ENCODE measurements around the gene CCDC150.

The CCDC150 gene

GRCh38 chr2:196618661-196619060, 20.9 kb upstream of the CCDC150 start:
- Histone ChIP-seq H3K9ac (ENCODE audit: low read length) (no peak overlapping the region), H4K20me1 (ENCODE audit: low read depth, low read length) (no peaks in the 10 kb centered on the region), H3K27ac (ENCODE audit: low read depth, low read length) (no peak overlapping the region), H3K79me2 (ENCODE audit: insufficient read depth, low read length) (no peaks in the 10 kb centered on the region), H3F3A (ENCODE audit: insufficient read depth) (no peaks in the 10 kb centered on the region), H2AFZ (ENCODE audit: low read depth, low read length, severe bottlenecking) (no peak overlapping the region), H3K9me2 (replicated peaks; ENCODE audit: insufficient read depth, low read length) (no peaks in the 10 kb centered on the region), H3K36me3 (ENCODE audit: low read length) (no peaks in the 10 kb centered on the region), H3K9me3 (ENCODE audit: insufficient read depth, low read length) (no peaks in the 10 kb centered on the region), H3K4me3 (ENCODE audit: insufficient read depth, low read length, poor library complexity, severe bottlenecking) (no peak overlapping the region), H3K27me3 (ENCODE audit: low read length) (no peaks in the 10 kb centered on the region), H3K4me2 (ENCODE audit: low read depth, low read length, poor library complexity, severe bottlenecking) (no peak overlapping the region)
- TF ChIP-seq EZH2phosphoT487 (conservative IDR thresholded peaks at IDR 0.05; ENCODE audit: low read length) (no peak), CTCF (IDR thresholded peaks at IDR 0.05; ENCODE audit: insufficient read depth, low read length, poor library complexity, severe bottlenecking) (no peak)

GRCh38 chr2:196630531-196630930, 9.0 kb upstream of the CCDC150 start:
- Histone ChIP-seq H3K4me3 (ENCODE audit: insufficient read depth, low read length, poor library complexity, severe bottlenecking) (no peak overlapping the region), H3K79me2 (ENCODE audit: insufficient read depth, low read length) (no peaks in the 10 kb centered on the region), H3K9me2 (replicated peaks; ENCODE audit: insufficient read depth, low read length) (no peaks in the 10 kb centered on the region), H3K36me3 (ENCODE audit: low read length) (no peaks in the 10 kb centered on the region), H3F3A (ENCODE audit: insufficient read depth) (no peaks in the 10 kb centered on the region), H3K27me3 (ENCODE audit: low read length) (no peaks in the 10 kb centered on the region), H4K20me1 (ENCODE audit: low read depth, low read length) (no peaks in the 10 kb centered on the region), H3K4me2 (ENCODE audit: low read depth, low read length, poor library complexity, severe bottlenecking) (no peak overlapping the region), H3K9ac (ENCODE audit: low read length) (no peak overlapping the region), H3K9me3 (ENCODE audit: insufficient read depth, low read length) (0 out of 2 replicates have a peak, but pooled peaks cover 4% of the 10 kb centered on the region), H3K27ac (ENCODE audit: low read depth, low read length) (no peak overlapping the region), H2AFZ (ENCODE audit: low read depth, low read length, severe bottlenecking) (no peak overlapping the region)
- no peak for TF ChIP-seq CTCF (IDR thresholded peaks at IDR 0.05; ENCODE audit: insufficient read depth, low read length, poor library complexity, severe bottlenecking)
- no peak for TF ChIP-seq EZH2phosphoT487 (conservative IDR thresholded peaks at IDR 0.05; ENCODE audit: low read length)

- H3K4me3 ChIP-seq (ENCODE audit: insufficient read depth, low read length, poor library complexity, severe bottlenecking): no peak overlapping the region
- no peaks in the 10 kb centered on the region for H3F3A ChIP-seq (ENCODE audit: insufficient read depth)
- H2AFZ ChIP-seq (ENCODE audit: low read depth, low read length, severe bottlenecking): no peak overlapping the region
- H3K9me3 ChIP-seq (ENCODE audit: insufficient read depth, low read length): 0 out of 2 replicates have a peak, but pooled peaks cover 4% of the 10 kb centered on the region
- no peak overlapping the region for H3K9ac ChIP-seq (ENCODE audit: low read length)
- no peak overlapping the region for H3K27ac ChIP-seq (ENCODE audit: low read depth, low read length)
- no peaks in the 10 kb centered on the region for H4K20me1 ChIP-seq (ENCODE audit: low read depth, low read length)
- no peak for TF ChIP-seq CTCF (IDR thresholded peaks at IDR 0.05; ENCODE audit: insufficient read depth, low read length, poor library complexity, severe bottlenecking)
- no peak for TF ChIP-seq EZH2phosphoT487 (conservative IDR thresholded peaks at IDR 0.05; ENCODE audit: low read length)
- no peak overlapping the region for H3K4me2 ChIP-seq (ENCODE audit: low read depth, low read length, poor library complexity, severe bottlenecking)
- H3K79me2 ChIP-seq (ENCODE audit: insufficient read depth, low read length): peaks cover 5% of the 10 kb centered on the region
- no peaks in the 10 kb centered on the region for H3K36me3 ChIP-seq (ENCODE audit: low read length)
- no peaks in the 10 kb centered on the region for H3K27me3 ChIP-seq (ENCODE audit: low read length)
- H3K9me2 ChIP-seq (replicated peaks; ENCODE audit: insufficient read depth, low read length): no peaks in the 10 kb centered on the region
These were observed 4.4 kb upstream of the CCDC150 start for GRCh38 chr2:196635156-196635555.
